ENCODE data around the gene IL17RE.

DNA sequence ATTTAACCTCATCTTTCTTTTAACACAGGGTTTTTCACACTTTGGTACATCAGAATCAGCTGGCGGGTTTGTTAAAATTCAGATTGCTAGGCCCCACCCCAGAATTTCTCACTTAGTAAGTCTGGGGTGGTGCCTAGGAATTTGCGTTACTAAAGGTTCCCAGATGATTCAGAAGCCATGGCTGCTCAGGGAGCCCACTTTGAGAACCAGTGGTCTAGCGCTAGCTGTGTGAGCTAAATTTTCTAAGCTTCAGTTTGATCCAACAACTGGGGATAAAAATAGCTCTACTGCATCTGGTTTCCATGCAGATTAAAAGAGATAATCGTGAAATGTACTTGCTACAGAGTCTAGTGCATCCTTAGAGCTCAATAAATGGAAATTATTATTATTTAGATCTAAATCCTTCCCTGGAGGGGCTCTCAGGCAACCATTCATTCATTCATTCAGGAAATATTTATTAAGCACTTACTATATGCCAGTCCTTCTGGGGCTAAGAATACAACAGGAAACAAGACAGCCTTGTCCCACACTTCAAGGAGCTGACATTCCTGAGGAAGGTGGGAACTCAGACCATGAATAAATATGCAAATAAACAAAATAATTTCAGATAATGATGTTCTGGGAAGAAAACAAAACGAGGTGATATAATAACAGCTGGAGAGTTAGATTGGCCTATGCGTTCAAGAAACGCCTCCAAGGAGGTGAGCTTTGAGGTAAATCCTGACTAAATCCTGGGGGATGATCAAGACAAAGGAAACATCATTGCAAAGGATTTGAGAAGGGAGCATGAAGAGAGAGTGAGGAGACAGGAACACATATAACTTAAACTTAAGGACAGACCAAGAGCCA is 18.7 kb upstream of the IL17RE start:
- TF ChIP-seq POLR2AphosphoS5 (IDR thresholded peaks at IDR 0.05; ENCODE audit: borderline replicate concordance, low read depth, low read length): no peak
- TF ChIP-seq EZH2 (IDR thresholded peaks at IDR 0.05): no peak

Data from SK-N-MC (cell line).